Activated T-helper 1 cell treated with anti-CD3 and anti-CD28 coated beads, Interleukin-12 subunit alpha, Interleukin-12 subunit beta, Interleukin-2, Interleukin-4 antibody, amounts not matched to agents 30 ng/mL and 10 ng/mL and 1 ng/mL, durations not matched to agents 14 hours and 24 hours and 36 hours (primary cell): ENCODE data around the gene AKT2. TPM values are rescaled to one million over a fixed set of nuclear protein-coding genes. Genes with fewer than 3 reads are reported as not detected.
"Not testable (repeated sequence)": the region's sequence is repeated elsewhere in the genome, so short reads cannot be mapped to it uniquely, and the experiment has no call there.

Experiments
- DNase-seq: peaks from one replicate; pipeline ENCODE4 v3.0.0; 2021; ENCODE audit warnings: low spot score
- H3K27ac Mint-ChIP-seq: one replicate; pipeline ENCODE4 v1.8.0; 2021; ENCODE audit warnings: mild to moderate bottlenecking, mixed read lengths
- H3K27me3 Mint-ChIP-seq: one replicate; pipeline ENCODE4 v1.8.0; 2022; ENCODE audit warnings: mild to moderate bottlenecking, moderate library complexity, mixed read lengths; ENCODE audit not compliant: insufficient read depth
- H3K36me3 Mint-ChIP-seq: one replicate; pipeline ENCODE4 v1.8.0; 2021; ENCODE audit warnings: low read depth, mixed read lengths
- H3K4me1 Mint-ChIP-seq: one replicate; pipeline ENCODE4 v1.8.0; 2021; ENCODE audit warnings: low read depth, mixed read lengths
- H3K4me3 Mint-ChIP-seq: one replicate; pipeline ENCODE4 v1.8.0; 2021; ENCODE audit warnings: mild to moderate bottlenecking, moderate library complexity, mixed read lengths
- H3K9me3 Mint-ChIP-seq: one replicate; pipeline ENCODE4 v1.8.0; 2021; ENCODE audit warnings: mixed read lengths
- intact Hi-C: fragments of 100-400 bp; cut with micrococcal nuclease; formaldehyde crosslinking; loops from one replicate; pipeline ENCODE4 v1.15.1; 2024
- total RNA-seq: library from RNA; stranded (reverse); gene quantifications from 2 replicates; pipeline ENCODE4 v1.2.3, GENCODE V29; 2022

AKT2 gene
- total RNA-seq, 1 donor from 2014 or later, result 170 TPM

DNA sequence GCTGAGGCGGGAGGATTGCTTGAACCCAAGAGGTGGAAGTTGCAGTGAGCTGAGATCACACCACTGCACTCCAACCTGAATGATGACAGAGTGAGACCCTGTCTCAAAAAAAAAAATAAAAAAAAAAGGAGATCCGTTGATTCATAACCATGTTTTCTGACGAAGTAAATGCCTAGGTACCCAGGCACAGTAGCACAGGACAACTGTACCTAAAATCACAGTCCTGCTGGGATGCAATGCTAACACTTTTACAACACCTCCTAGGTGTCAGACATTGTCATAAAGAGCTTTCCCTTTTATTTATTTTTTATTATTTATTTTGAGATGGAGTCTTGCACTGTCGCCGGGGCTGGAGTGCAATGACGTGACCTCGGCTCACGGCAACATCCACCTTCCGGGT is 64.5 kb downstream of the AKT2 start:
- Mint-ChIP-seq H3K36me3 (peaks cover 3% of the 10 kb centered on the region), H3K9me3 (peaks cover 4% of the 10 kb centered on the region), H3K4me3 (no peak overlapping the region), H3K27me3 (peaks cover 56% of the 10 kb centered on the region), H3K4me1 (peaks cover 18% of the 10 kb centered on the region), H3K27ac (no peak overlapping the region)
- DNase-seq, result no peak
- intact Hi-C loops, result loop anchor here (5.0 kb wide), 1 partner anchor 128 kb away; the partner anchor contains the start of gene ZNF780A

DNA sequence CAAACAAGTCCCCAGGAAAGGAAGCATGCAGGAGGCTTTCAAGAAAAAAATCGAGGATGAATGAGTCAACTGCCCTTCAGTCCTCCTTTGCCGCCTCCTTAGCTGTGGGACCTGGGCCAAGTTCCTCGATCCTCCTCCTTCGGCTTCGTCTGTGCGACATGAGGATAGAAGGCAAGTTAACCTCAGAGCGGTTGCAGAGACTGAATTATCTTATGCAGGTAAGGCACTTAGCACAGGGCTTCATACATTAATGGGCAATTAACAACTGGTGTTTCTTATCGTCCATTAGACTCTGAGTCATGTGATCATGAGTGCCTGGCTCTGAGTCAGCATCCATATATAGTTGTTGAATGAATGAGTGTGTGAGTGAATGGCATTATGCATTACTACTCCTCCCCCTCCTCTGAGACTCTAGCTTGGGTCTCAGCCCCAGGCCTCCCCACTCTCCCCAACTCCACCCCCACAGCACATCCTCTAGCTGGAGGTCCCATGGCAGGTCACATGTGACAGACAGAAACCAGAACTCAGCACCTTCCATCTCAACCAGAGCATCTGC is 65.3 kb downstream of the AKT2 start:
- Mint-ChIP-seq H3K4me1 (peaks cover 16% of the 10 kb centered on the region), H3K4me3 (no peak overlapping the region), H3K9me3 (peaks cover 4% of the 10 kb centered on the region), H3K36me3 (peaks cover 3% of the 10 kb centered on the region), H3K27ac (no peak overlapping the region), H3K27me3 (peaks cover 47% of the 10 kb centered on the region)
- intact Hi-C loops, result loop anchor here (5.0 kb wide), 1 partner anchor 127 kb away; the partner anchor contains the start of gene ZNF780A
- DNase-seq, result no peak

GRCh38 chr19:40219029-40219428 is 66.1 kb downstream of the AKT2 start:
- H3K36me3 Mint-ChIP-seq, H3K9me3 Mint-ChIP-seq, intact Hi-C loops, H3K27ac Mint-ChIP-seq, H3K4me3 Mint-ChIP-seq, DNase-seq: not testable (repeated sequence)
- peaks cover 42% of the 10 kb centered on the region for H3K27me3 Mint-ChIP-seq
- peaks cover 16% of the 10 kb centered on the region for H3K4me1 Mint-ChIP-seq

DNA sequence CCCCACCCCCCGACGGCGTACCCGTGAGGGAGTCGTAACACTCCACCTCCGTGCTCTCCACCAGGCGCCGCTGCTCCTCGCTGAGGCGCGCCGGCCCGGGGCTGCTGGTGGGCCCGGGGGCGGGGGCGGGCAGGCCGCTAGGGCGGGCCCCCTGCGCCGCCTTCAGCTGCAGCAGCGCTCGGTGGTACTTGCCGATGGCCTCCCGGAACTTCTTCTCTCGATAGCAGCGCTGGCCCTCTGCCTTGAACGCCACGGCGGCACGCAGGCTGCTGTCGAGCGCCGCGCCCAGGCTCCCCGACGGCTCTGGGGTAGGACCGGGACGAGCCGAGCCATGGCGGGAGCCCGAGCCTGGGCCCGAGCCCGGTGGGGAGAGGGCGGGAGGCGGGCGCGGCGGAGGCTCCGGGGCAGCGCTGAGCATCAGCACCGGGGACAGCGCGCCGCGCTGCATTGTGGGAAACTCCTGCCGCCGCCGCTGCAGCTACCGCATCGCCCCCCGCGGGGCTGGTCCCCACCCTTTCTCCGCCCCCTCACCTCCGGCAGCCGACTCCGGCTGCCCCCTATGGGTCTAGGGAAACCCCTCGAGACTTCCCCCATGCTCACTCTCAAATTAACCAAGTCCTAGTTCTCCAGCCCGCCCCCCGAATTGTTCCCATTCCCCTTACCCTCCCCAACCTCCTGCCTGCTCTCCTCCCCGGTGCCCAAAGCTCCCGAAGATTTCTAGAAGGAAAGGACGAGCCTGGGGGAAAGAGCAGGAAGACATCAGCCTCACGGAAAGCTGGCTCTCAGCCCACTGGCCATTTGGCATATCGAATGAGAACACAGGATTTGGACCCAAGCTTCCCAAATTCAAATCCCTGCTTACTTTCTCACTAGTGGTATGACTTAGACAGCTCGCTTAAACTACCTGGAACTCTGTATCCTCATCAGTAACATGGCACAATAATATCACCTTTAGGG is 66.9 kb downstream of the AKT2 start, which contains the start of gene TTC9B:
Gene TTC9B, minus strand, starts transcription at position 451 of the 957 bp plus-strand sequence. Its CDS starts 3 bp downstream, at position 448.
- Mint-ChIP-seq H3K9me3 (peaks cover 4% of the 10 kb centered on the region), H3K4me1 (peaks cover 16% of the 10 kb centered on the region), H3K4me3 (no peak within 1 kb of the TSS), H3K36me3 (peaks cover 3% of the 10 kb centered on the region), H3K27me3 (peaks cover 37% of the 10 kb centered on the region), H3K27ac (no peak within 1 kb of the TSS)
- intact Hi-C loops, result loop anchor here (1.0 kb wide), 1 partner anchor 27 kb away; the partner anchor contains the start of gene MAP3K10
- peak; percentile 44 for DNase-seq

- Mint-ChIP-seq H3K4me3 (no peak overlapping the region), H3K4me1 (peaks cover 15% of the 10 kb centered on the region), H3K27me3 (peaks cover 37% of the 10 kb centered on the region), H3K9me3 (peaks cover 4% of the 10 kb centered on the region), H3K36me3 (peaks cover 3% of the 10 kb centered on the region), H3K27ac (no peak overlapping the region)
- no peak for DNase-seq
- intact Hi-C loops, result no loop called here
Measured at GRCh38 chr19:40217027-40217810, 67.9 kb downstream of the AKT2 start.

DNA sequence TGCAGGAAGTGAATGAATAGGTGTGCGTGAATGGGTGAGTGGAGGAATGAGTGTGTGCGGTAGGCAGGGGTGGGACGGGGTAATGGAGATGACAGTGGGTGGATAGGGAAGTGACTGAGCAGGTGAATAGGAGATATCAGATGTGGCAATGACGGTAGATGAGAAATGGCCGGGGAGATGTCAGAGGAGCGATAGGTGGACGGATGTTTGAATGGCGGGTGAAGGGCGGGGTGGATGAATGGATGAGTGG is 68.4 kb downstream of the AKT2 start:
- Mint-ChIP-seq H3K9me3 (no peaks in the 10 kb centered on the region), H3K27me3 (peaks cover 33% of the 10 kb centered on the region), H3K4me1 (peaks cover 10% of the 10 kb centered on the region), H3K36me3 (no peaks in the 10 kb centered on the region), H3K4me3 (no peak overlapping the region), H3K27ac (peak overlapping the region; percentile 51)
- DNase-seq, result no peak
- intact Hi-C loops, result no loop called here

DNA sequence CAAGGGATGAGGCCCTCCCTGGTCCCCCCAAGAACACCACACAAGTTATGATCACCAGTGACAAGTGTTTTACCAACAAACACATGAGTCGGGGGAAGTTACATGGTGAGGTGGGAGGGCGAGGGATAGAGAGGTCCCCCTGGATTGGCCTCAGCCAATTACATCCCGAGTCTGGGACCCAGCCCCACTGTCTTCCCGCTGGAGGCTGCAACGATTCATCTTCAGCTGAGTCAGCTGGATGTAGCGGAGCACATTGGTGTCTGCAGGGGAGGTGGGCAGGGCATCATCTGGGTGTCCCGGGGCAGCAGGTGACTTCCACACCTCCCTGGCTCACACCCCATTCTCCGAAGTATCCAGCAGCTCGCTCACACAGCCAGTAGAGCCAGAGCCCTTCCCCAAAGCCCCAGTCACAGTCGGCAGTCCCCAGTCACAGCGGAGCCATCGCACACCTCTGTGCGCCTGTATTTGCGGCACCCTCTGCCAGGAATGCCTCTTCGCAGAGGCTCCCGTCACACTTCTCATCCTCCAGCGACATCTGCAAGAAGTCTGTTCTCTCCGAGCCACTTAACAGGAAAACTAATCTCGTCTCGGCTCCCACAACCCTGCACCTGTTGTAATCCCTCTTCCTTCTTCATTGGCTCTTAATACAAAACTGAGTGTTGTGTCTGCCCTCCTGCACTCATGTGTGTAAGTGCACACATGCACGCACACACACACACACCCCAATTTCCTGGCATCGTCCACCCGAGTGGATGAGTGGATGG is 69.0 kb downstream of the AKT2 start:
- Mint-ChIP-seq H3K9me3 (no peaks in the 10 kb centered on the region), H3K27me3 (peaks cover 30% of the 10 kb centered on the region), H3K27ac (peak overlapping the region; percentile 51), H3K4me1 (peaks cover 9% of the 10 kb centered on the region), H3K36me3 (no peaks in the 10 kb centered on the region), H3K4me3 (peak overlapping the region; percentile 30)
- DNase-seq, result no peak
- intact Hi-C loops, result no loop called here

- Mint-ChIP-seq H3K4me1 (peaks cover 9% of the 10 kb centered on the region), H3K4me3 (no peak overlapping the region), H3K27ac (no peak overlapping the region), H3K9me3 (no peaks in the 10 kb centered on the region), H3K36me3 (no peaks in the 10 kb centered on the region), H3K27me3 (peaks cover 23% of the 10 kb centered on the region)
- intact Hi-C loops, result no loop called here
- no peak for DNase-seq
Measured at GRCh38 chr19:40214936-40215335, 70.2 kb downstream of the AKT2 start.

GRCh38 chr19:40213882-40214570 is 71.1 kb downstream of the AKT2 start:
- no peaks in the 10 kb centered on the region for H3K9me3 Mint-ChIP-seq
- peaks cover 2% of the 10 kb centered on the region for H3K36me3 Mint-ChIP-seq
- peaks cover 14% of the 10 kb centered on the region for H3K27me3 Mint-ChIP-seq
- no peak overlapping the region for H3K4me3 Mint-ChIP-seq
- intact Hi-C loops, result no loop called here
- H3K4me1 Mint-ChIP-seq, result peaks cover 9% of the 10 kb centered on the region
- no peak overlapping the region for H3K27ac Mint-ChIP-seq
- DNase-seq, result no peak

DNA sequence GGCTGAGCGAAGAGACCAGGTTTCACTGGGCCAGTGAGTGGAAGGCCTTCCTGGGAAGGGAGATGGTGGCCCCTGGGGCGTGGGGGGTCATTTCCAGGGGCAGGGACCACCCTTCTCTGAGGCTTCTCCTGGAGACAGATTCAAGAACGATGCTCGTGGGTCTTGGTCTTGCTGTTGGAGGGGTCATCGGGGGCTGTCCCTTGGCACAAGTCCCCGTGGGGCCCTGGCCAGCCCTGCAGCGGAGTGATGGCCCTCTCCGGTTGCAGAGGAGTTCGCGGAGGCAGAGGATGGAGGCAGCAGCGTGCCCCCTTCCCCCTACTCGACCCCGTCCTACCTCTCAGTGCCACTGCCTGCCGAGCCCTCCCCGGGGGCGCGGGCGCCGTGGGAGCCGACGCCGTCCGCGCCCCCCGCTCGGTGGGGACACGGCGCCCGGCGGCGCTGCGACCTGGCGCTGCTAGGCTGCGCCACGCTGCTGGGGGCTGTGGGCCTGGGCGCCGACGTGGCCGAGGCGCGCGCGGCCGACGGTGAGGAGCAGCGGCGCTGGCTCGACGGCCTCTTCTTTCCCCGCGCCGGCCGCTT is 71.8 kb downstream of the AKT2 start:
- peaks cover 9% of the 10 kb centered on the region for H3K4me1 Mint-ChIP-seq
- DNase-seq, result no peak
- no peak overlapping the region for H3K27ac Mint-ChIP-seq
- peaks cover 4% of the 10 kb centered on the region for H3K36me3 Mint-ChIP-seq
- H3K27me3 Mint-ChIP-seq, result peaks cover 10% of the 10 kb centered on the region
- intact Hi-C loops, result no loop called here
- H3K4me3 Mint-ChIP-seq, result no peak overlapping the region
- no peaks in the 10 kb centered on the region for H3K9me3 Mint-ChIP-seq

- Mint-ChIP-seq H3K27me3 (no peaks in the 10 kb centered on the region), H3K9me3 (no peaks in the 10 kb centered on the region), H3K4me1 (no peaks in the 10 kb centered on the region), H3K27ac (no peak overlapping the region), H3K4me3 (no peak overlapping the region), H3K36me3 (peaks cover 4% of the 10 kb centered on the region)
- intact Hi-C loops, result no loop called here
- no peak for DNase-seq
Measured at GRCh38 chr19:40210889-40211288, 74.3 kb downstream of the AKT2 start.

- Mint-ChIP-seq H3K27me3 (no peaks in the 10 kb centered on the region), H3K9me3 (no peaks in the 10 kb centered on the region), H3K36me3 (peaks cover 4% of the 10 kb centered on the region), H3K27ac (no peak overlapping the region), H3K4me3 (no peak overlapping the region), H3K4me1 (no peaks in the 10 kb centered on the region)
- no peak for DNase-seq
- intact Hi-C loops, result no loop called here
Measured at GRCh38 chr19:40208602-40209001, 76.5 kb downstream of the AKT2 start.
